MV-4-11 (cell line): ENCODE results near the gene STXBP6.

ENCODE experiments used
- DNase-seq: peaks from one replicate; lab custom pipeline; 2025; lab: John Stamatoyannopoulos, UW

The STXBP6 gene

DNA sequence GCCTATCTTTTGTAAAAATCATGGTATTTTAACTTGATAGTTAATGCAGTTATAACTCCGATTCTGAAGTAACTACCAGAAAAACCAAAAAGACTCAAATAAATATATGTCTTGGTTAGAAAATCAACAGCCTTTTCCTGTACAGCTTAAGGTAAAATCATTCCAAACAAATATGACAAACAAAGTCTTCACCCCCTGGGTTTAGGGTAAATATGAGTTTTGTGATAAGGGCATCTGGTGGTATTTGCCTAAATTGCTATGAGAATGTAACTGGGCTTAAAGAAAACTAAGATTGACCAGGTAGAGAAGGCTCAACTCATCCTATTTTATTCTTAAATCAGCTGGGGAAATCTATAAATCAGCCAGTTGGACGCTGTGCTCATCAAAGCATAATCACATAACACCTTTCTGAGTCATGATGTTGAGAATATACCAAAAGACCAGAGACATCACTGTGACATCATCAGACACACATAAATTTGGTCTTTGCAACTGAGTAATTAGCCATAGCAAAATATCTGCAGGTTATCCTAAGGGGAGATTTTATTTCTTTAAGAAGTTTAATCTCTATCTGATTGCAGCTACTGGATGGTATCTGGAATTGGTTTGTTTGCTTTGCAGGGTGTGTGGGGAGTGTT is 133.9 kb downstream of the STXBP6 start:
- no peak for DNase-seq

GRCh38 chr14:24915403-24915921 is 134.5 kb downstream of the STXBP6 start:
- DNase-seq, result no peak

DNA sequence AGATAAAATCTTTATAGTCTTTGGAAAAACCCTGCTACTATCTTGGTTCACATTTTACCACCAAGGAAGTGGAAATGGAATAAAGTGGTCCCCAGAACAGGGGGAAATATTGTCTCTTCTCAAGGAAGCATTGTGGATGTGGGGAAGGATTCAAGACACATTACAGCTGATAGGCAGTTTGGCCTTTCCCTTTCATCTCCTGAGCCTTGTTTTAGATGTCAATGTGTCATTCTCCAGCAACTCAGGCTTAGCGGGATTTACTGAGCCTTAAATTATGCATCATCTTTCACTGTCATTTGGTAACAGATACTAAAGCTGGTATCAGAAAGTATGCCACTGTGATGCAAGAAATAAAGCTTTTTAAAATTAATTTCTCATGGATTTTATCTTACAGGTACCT is 136.2 kb downstream of the STXBP6 start:
- DNase-seq, result no peak

DNA sequence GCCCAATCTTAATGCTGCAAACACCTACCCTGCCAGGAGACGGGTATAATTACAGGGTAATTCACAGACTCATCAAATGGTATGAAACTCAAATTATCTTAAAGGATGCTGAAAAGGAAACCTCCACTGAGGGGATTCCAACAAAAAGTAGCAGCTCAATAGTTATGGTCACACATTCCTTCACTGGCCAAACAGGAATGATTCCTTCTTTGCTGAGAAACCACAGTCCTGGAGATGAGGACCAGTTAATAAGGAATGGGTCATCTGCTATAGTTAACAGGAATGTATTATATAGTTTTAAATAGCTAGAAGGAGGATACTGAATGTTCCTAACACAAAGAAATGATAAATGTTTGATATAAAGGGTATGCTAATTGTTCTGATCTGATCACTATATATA is 136.9 kb downstream of the STXBP6 start:
- no peak for DNase-seq

- DNase-seq, result peak; percentile 88
Observed at GRCh38 chr14:24911324-24912109, 138.4 kb downstream of the STXBP6 start.

DNA sequence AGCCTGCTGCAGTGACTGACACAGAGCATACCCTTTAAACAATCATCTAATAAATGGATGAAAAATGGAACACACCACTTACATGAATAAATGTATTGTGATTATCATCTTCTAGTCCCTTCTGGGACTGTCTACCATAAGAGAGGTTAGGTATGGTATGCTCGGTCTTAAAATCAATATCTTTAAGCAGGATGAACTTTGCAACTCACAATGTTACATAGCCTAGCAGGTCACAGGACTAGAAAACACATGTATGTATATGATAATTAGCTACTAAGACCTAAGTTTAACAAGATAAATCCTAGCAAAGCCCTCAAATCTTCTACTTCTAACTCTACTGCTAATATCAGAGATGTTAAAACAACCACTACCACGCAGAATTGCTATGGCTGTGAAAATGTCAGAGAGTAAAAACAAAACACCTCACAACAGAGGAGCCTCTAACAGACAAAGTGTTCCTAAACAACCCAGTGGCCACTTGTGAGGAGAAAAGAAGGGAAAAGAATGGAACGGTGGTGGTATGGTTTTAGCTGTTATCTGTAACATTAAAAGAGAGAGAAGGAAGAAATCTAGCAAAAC is 139.4 kb downstream of the STXBP6 start:
- DNase-seq, result no peak

DNA sequence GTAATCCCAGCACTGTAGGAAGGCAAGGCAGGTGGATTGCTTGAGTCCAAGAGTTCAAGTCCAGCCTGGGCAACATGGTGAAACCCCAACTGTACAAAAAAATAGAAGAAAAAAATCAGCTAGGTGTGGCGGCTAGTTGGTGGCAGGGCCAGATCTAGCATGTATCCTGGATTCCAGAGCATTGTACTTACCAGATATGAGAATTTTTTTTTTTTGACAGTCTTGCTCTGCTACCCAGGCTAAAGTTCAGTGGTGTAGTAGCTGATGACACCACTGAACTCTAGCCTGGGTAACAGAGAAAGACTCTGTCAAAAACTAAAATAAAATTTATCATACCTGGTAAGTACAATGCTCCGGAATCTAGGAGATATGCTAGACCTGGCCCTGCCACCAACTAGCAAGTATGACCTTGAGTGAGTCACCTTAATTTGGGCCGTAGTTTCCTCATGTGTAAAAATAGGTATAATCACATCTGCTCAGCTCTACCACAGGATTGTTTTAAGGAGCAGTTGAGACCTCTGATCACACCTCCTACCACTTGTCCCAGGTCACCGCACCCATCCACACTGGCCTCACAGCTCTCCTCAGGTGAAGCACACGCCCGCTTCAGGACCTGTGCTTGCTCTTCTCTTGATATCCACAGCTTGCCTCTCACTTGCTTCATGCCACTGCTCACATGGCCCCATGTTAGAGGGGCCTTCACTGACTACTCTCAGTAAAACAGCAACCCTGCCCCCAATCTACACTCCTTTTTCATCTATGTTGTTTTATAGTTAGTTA is 140.2 kb downstream of the STXBP6 start:
- DNase-seq, result no peak

GRCh38 chr14:24908592-24909236 is 141.2 kb downstream of the STXBP6 start:
- peak; percentile 80 for DNase-seq

GRCh38 chr14:24904533-24904932 is 145.4 kb downstream of the STXBP6 start:
- DNase-seq, result no peak

- no peak for DNase-seq
Observed at GRCh38 chr14:24903337-24903736, 146.6 kb downstream of the STXBP6 start.

- DNase-seq, result no peak
Observed at GRCh38 chr14:24900269-24901100, 149.5 kb downstream of the STXBP6 start.

DNA sequence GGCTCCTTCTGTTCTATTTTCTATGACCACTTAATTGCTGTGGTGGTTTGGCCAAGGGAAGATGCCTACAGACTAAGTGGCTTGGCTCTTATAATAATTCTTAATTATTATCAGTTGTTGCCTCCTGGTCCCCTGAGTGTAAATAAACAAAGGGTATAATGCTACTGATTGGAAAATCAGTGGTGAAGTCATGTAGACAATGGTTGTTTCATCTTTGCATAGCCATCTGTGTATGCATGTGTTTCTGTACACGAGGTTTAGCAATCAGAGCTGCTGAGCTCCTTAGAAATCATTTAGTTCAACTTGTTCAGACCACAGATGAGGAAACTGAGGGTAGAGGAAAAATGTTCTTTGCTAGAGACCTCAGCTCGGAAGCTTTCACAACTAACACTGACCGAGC is 152.2 kb downstream of the STXBP6 start:
- no peak for DNase-seq

- DNase-seq, result peak; percentile 31
Observed at GRCh38 chr14:24895622-24896021, 154.3 kb downstream of the STXBP6 start.

GRCh38 chr14:24895243-24895583 is 154.7 kb downstream of the STXBP6 start:
- no peak for DNase-seq

- peak; percentile 6 for DNase-seq
Observed at GRCh38 chr14:24894583-24895242, 155.2 kb downstream of the STXBP6 start.

DNA sequence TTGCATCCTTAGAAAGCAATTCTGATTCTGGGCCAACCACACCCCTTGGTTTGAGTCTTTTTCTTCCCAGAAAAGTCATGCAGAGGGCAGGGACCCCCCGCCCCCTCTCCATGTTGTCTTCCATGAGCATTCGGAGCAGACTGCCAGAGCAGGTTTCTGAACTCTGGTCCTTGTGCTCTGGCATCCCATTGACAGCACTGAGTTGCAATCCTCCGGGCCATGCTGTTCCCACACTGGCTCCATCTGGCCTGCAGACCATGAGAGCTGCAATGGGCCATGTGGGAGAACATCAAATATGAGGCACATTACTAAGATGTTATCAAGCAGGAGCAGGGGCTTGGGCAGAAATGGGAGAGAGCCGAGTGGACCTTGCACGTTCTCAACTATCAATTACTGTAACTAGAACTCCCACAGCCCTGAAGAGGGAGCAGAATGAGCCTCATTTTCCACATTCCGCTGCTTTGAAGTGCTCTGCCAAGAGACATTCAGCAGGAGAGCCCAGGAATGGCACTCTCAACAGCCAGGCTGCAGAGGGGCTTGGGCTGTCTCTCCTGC is 157.4 kb downstream of the STXBP6 start:
- no peak for DNase-seq

- no peak for DNase-seq
Observed at GRCh38 chr14:24891987-24892496, 157.9 kb downstream of the STXBP6 start.

DNA sequence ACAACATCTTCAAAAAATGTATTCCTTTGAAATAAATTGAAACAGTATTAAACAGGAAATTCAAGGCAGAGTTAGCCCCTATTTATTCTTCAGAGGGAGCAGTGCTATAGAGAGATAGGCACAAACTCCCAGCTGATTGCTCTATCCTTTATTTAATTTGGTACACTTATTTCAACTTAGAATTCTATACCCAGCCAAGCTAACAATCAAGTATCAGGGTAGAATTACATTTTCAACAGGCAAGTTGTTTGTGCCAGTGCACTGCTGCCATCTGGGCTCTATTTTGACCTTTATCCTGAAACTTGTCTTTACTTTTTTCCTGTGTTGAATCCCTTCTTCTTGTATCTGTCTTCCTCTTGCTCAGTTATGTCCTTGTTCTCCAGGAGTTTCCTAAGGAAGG is 159.2 kb downstream of the STXBP6 start:
- DNase-seq, result no peak

- DNase-seq, result no peak
Observed at GRCh38 chr14:24889843-24890242, 160.1 kb downstream of the STXBP6 start.

GRCh38 chr14:24888532-24888931 is 161.4 kb downstream of the STXBP6 start:
- peak; percentile 4 for DNase-seq
